Measurements from ENCODE around the gene SNX20. TPM values are rescaled to one million over a fixed set of nuclear protein-coding genes. Genes with fewer than 3 reads are reported as not detected.
A peak's percentile ranks its signal among the peaks of the same experiment; 100 is the strongest.

SNX20 gene
- total and polyA plus RNA-seq, 2 donors (not counting 3 experiments of a cell fraction or from before 2014, with no cell fraction given) = not detected

DNA sequence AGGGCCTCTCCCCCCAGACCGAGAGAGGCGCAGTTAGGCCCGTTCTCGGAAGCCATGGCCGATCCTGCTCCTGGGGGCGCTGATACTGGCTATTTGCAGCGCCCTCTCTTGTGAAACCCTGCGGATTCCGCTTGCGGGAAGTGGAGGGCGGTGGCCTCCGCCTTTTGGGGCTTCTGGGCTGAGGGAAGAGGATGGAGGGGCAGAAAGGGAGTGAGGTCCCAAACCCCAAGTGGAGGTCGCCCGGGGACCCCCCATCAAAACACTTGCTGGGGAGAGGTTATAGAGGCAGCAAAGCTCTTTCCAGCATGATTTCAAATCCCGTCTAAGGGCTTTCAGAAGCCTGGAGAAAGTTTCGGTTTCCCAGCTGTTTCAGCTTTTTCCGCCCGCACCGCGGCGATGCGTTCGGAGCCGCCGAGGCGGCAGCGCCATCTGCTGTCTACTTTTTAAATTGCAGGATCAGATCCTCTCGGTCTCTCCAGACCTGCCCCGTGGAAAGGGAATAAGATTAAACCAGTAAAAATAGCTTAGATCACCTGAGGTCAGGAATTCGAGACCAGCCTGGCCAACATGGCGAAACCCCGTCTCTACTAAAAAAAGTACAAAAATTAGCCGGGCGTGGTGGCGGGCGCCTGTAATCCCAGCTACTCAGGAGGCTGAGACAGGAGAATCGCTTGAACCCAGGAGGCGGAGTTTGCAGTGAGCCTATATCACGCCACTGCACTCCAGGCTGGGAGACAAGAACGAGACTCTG is 15.8 kb downstream of the SNX20 start:
- peak overlapping the region; percentile 85 for H3K4me2 ChIP-seq (ENCODE audit: insufficient read depth, low read length)
- no peak overlapping the region for H3K27ac ChIP-seq (ENCODE audit: insufficient read depth, low read depth, low read length)
- POLR2A ChIA-PET = no interaction called here
- peak overlapping the region; percentile 98 for H2AFZ ChIP-seq (ENCODE audit: low read depth, low read length)
- dilution Hi-C loops (cut with MboI; ENCODE audit: extremely low pct_ligation_motif_present, low sequenced_read_pairs) (no loop called here), intact Hi-C loops (cut with micrococcal nuclease) (loop anchor here (1.0 to 5.0 kb wide), 12 partner anchors 53 to 640 kb away; partner anchors contain the start of genes BRD7, CNEP1R1 and NKD1)
- FAIRE-seq (peak; percentile 91), DNase-seq (ENCODE audit: low read depth, low spot score) (peak; percentile 77)
- H3K4me1 ChIP-seq (ENCODE audit: control insufficient read depth, extremely low read depth, insufficient read depth, low read length) = peaks cover 3% of the 10 kb centered on the region
- no peaks in the 10 kb centered on the region for H3K27me3 ChIP-seq (ENCODE audit: control insufficient read depth in 2 of 2, insufficient read depth in 2 of 2, low read length in 2 of 2)
- no peaks in the 10 kb centered on the region for H3K79me2 ChIP-seq (ENCODE audit: control insufficient read depth, insufficient read depth, low read length)
- no peaks in the 10 kb centered on the region for H3K9me1 ChIP-seq (replicated peaks; ENCODE audit: control insufficient read depth, extremely low read depth, insufficient read depth, low read length)
- TF ChIP-seq, protein P1, sequence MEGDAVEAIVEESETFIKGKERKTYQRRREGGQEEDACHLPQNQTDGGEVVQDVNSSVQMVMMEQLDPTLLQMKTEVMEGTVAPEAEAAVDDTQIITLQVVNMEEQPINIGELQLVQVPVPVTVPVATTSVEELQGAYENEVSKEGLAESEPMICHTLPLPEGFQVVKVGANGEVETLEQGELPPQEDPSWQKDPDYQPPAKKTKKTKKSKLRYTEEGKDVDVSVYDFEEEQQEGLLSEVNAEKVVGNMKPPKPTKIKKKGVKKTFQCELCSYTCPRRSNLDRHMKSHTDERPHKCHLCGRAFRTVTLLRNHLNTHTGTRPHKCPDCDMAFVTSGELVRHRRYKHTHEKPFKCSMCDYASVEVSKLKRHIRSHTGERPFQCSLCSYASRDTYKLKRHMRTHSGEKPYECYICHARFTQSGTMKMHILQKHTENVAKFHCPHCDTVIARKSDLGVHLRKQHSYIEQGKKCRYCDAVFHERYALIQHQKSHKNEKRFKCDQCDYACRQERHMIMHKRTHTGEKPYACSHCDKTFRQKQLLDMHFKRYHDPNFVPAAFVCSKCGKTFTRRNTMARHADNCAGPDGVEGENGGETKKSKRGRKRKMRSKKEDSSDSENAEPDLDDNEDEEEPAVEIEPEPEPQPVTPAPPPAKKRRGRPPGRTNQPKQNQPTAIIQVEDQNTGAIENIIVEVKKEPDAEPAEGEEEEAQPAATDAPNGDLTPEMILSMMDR (IDR thresholded peaks at IDR 0.05; ENCODE audit: extremely low read depth in 1 of 2, insufficient read depth in 1 of 2, low read depth in 1 of 2, low read length in 2 of 2) = peak; percentile 77 to 80
- no peak for TF ChIP-seq FOS (IDR thresholded peaks at IDR 0.05; ENCODE audit: borderline replicate concordance, insufficient read depth, low read length)
- H3K9ac ChIP-seq (replicated peaks; ENCODE audit: extremely low read depth, insufficient read depth, low read length) = peak overlapping the region; percentile 71
- peak overlapping the region; percentile 42 to 76 (median 72) for H3K4me3 ChIP-seq (replicated peaks in 1 of 3; ENCODE audit: insufficient read depth in 1 of 3, low read depth in 1 of 3, low read length in 3 of 3)
- no peaks in the 10 kb centered on the region for H4K20me1 ChIP-seq (replicated peaks; ENCODE audit: control insufficient read depth, extremely low read depth, insufficient read depth, low read length)
- BruUV-seq (replicated peaks) = no TSS peak
- CTCF ChIA-PET = interaction anchor here (0.6 to 10.9 kb wide), 101 partner anchors 9 to 807 kb away, joined by 3 to 179 read pairs (median 5); partner anchors contain the start of genes ADCY7, BRD7, CNEP1R1 and CYLD
- H3K9me3 ChIP-seq (replicated peaks; ENCODE audit: control insufficient read depth, insufficient read depth, low read length) = no peaks in the 10 kb centered on the region
- H3K36me3 ChIP-seq (ENCODE audit: control insufficient read depth in 2 of 2, extremely low read depth in 1 of 2, insufficient read depth in 2 of 2, low read length in 2 of 2) = no peaks in the 10 kb centered on the region

DNA sequence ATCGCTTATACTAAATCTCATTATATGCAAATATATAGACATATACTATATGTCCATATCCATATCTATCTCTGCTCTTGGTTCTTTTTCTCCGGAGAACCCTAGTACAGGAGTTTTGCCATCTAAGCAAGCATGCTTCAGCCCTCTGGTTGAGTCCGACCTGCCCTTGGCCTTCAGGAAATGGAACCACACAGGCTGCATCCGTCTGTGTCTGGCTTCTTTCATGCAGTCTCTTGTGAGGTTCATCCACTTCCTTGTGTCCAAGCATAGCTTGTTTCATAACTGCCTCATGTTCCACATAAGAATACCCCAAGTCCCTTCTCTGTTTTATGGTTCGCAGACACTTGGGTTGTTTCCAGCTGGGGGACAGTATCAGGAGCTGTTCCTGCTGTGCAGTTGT is 16.8 kb downstream of the SNX20 start:
- H3K9me1 ChIP-seq (replicated peaks; ENCODE audit: control insufficient read depth, extremely low read depth, insufficient read depth, low read length) = no peaks in the 10 kb centered on the region
- BruUV-seq (replicated peaks) = no TSS peak
- no peaks in the 10 kb centered on the region for H3K27me3 ChIP-seq (ENCODE audit: control insufficient read depth in 2 of 2, insufficient read depth in 2 of 2, low read length in 2 of 2)
- H3K27ac ChIP-seq (ENCODE audit: insufficient read depth, low read depth, low read length) = no peak overlapping the region
- H3K79me2 ChIP-seq (ENCODE audit: control insufficient read depth, insufficient read depth, low read length) = no peaks in the 10 kb centered on the region
- intact Hi-C loops (cut with micrococcal nuclease) (loop anchor here (2.0 kb wide), 3 partner anchors 115 to 295 kb away; partner anchors contain the start of genes BRD7 and NKD1), dilution Hi-C loops (cut with MboI; ENCODE audit: extremely low pct_ligation_motif_present, low sequenced_read_pairs) (no loop called here)
- peaks cover 3% of the 10 kb centered on the region for H3K4me1 ChIP-seq (ENCODE audit: control insufficient read depth, extremely low read depth, insufficient read depth, low read length)
- no peak overlapping the region for H3K9ac ChIP-seq (replicated peaks; ENCODE audit: extremely low read depth, insufficient read depth, low read length)
- no peaks in the 10 kb centered on the region for H3K36me3 ChIP-seq (ENCODE audit: control insufficient read depth in 2 of 2, extremely low read depth in 1 of 2, insufficient read depth in 2 of 2, low read length in 2 of 2)
- no peak for DNase-seq (ENCODE audit: low read depth, low spot score)
- no peaks in the 10 kb centered on the region for H4K20me1 ChIP-seq (replicated peaks; ENCODE audit: control insufficient read depth, extremely low read depth, insufficient read depth, low read length)
- no peak overlapping the region for H3K4me3 ChIP-seq (replicated peaks in 1 of 3; ENCODE audit: insufficient read depth in 1 of 3, low read depth in 1 of 3, low read length in 3 of 3)
- POLR2A ChIA-PET = no interaction called here
- H3K9me3 ChIP-seq (replicated peaks; ENCODE audit: control insufficient read depth, insufficient read depth, low read length) = no peaks in the 10 kb centered on the region
- CTCF ChIA-PET = interaction anchor here (0.7 to 10.9 kb wide), 17 partner anchors 9 to 639 kb away, joined by 3 to 179 read pairs (median 7); partner anchors contain the start of genes ADCY7 and CNEP1R1
- no peak for FAIRE-seq
- no peak overlapping the region for H2AFZ ChIP-seq (ENCODE audit: low read depth, low read length)
- no peak overlapping the region for H3K4me2 ChIP-seq (ENCODE audit: insufficient read depth, low read length)
- TF ChIP-seq, protein P2, sequence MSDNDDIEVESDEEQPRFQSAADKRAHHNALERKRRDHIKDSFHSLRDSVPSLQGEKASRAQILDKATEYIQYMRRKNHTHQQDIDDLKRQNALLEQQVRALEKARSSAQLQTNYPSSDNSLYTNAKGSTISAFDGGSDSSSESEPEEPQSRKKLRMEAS (IDR thresholded peaks at IDR 0.05; ENCODE audit: insufficient read depth, insufficient read length) = no peak
- TF ChIP-seq EZH2 (IDR thresholded peaks at IDR 0.05; ENCODE audit: borderline replicate concordance, low read depth, low read length, severe bottlenecking) = no peak
- TF ChIP-seq MYC (IDR thresholded peaks at IDR 0.05; ENCODE audit: low read depth, low read length) = no peak
